ENCODE measurements around the gene SACS.

Gene SACS

GRCh38 chr13:23372264-23372906 lies 61.1 kb downstream of the SACS start:
- H3K4me3 ChIP-seq (ENCODE audit: low read depth, low read length): no peak overlapping the region
- DNase-seq (ENCODE audit: low read depth): no peak
- TF ChIP-seq CTCF (IDR thresholded peaks at IDR 0.05; ENCODE audit: control insufficient read depth, extremely low read depth, insufficient read depth): no peak

DNA sequence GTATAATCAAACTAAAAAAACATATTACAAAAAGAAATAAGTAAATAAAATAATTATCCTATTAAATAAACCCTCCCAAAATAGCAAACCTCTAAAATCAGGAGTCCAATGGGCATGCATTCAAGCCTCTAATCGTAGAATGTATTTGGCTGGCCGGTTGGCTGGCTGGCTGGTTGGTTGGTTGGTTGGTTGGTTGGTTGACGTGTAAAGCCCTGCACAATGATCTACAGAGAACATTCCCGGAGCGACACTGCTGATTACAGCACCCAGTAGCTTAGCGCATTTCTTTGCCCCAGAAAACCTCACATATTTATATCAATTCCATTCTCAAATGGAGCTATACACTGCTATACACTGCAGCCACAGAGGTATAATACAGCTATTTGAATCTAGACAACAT lies 65.6 kb downstream of the SACS start:
- DNase-seq (ENCODE audit: low read depth): no peak
- no peak overlapping the region for H3K4me3 ChIP-seq (ENCODE audit: low read depth, low read length)
- no peak for TF ChIP-seq CTCF (IDR thresholded peaks at IDR 0.05; ENCODE audit: control insufficient read depth, extremely low read depth, insufficient read depth)

GRCh38 chr13:23365652-23366051 lies 67.8 kb downstream of the SACS start:
- TF ChIP-seq CTCF (IDR thresholded peaks at IDR 0.05; ENCODE audit: control insufficient read depth, extremely low read depth, insufficient read depth): no peak
- no peak for DNase-seq (ENCODE audit: low read depth)
- no peak overlapping the region for H3K4me3 ChIP-seq (ENCODE audit: low read depth, low read length)

DNA sequence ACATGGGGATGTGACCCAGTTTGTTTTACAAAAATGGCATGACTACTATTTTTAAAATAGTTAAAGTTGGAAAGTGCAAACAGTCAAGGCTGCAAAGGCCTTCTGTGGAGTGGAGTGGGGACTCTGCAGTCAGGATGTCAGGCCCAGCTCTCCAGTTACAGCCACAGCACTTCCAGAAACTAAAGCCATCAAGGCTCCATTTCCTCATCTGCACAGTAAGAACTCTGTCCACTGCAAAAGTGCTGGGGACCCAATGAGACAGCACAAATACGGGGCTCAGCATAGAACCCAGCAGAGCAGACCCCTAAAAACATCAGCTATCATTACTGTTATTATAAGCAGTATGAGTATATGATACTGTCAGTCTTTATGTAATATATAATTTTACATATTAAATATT lies 73.6 kb downstream of the SACS start:
- no peak overlapping the region for H3K4me3 ChIP-seq (ENCODE audit: low read depth, low read length)
- TF ChIP-seq CTCF (IDR thresholded peaks at IDR 0.05; ENCODE audit: control insufficient read depth, extremely low read depth, insufficient read depth): no peak
- no peak for DNase-seq (ENCODE audit: low read depth)

GRCh38 chr13:23357349-23357748 lies 76.2 kb downstream of the SACS start:
- TF ChIP-seq CTCF (IDR thresholded peaks at IDR 0.05; ENCODE audit: control insufficient read depth, extremely low read depth, insufficient read depth): no peak
- H3K4me3 ChIP-seq (ENCODE audit: low read depth, low read length): no peak overlapping the region
- DNase-seq (ENCODE audit: low read depth): no peak

GRCh38 chr13:23356368-23356767 lies 77.1 kb downstream of the SACS start:
- DNase-seq (ENCODE audit: low read depth): no peak
- H3K4me3 ChIP-seq (ENCODE audit: low read depth, low read length): no peak overlapping the region
- no peak for TF ChIP-seq CTCF (IDR thresholded peaks at IDR 0.05; ENCODE audit: control insufficient read depth, extremely low read depth, insufficient read depth)

DNA sequence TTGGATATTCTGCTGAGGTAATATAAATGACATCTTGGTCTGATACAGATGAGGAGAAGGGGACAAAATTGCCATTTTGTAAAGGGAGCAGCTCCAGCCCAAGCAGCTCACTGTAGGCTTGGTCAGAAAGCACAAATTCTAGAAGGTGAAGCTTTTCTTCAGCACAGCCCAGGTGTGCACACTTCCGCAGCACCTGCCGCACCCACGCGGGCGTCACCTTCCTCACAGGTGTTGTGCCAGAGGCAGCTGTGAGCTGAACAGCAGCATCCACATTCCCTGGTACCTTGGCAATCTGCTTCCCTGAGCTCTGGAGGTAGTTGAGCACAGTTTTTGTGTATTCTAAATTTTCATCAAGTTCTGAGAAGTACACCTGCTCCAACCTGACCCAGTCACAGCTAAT lies 79.0 kb downstream of the SACS start:
- no peak overlapping the region for H3K4me3 ChIP-seq (ENCODE audit: low read depth, low read length)
- DNase-seq (ENCODE audit: low read depth): no peak
- no peak for TF ChIP-seq CTCF (IDR thresholded peaks at IDR 0.05; ENCODE audit: control insufficient read depth, extremely low read depth, insufficient read depth)

All from LNCaP clone FGC (cell line).